Thyroid gland (tissue), 4 donors: ENCODE data around the gene IQGAP2.
"Not testable (repeated sequence)": the region's sequence is repeated elsewhere in the genome, so short reads cannot be mapped to it uniquely, and the experiment has no call there.

Experiments used
- POLR2A ChIP-seq, 2 donors: fragments of 450-650 bp; IDR thresholded peaks; one replicate each; pipeline ENCODE4 v1.6.1; 2017; ENCODE audit warnings: antibody characterized with exemption in 2 of 2, mild to moderate bottlenecking in 2 of 2, moderate library complexity in 1 of 2
- TF ChIP-seq, protein P1 (sequence below), 6 experiments: fragments of 200-600 bp in 3 of 6; fragments of 450-650 bp in 3 of 6; sonication (generic) in 3 of 6; IDR thresholded peaks; one replicate each; pipeline ENCODE4 v1.5.1; 2016 to 2019; ENCODE audit warnings: antibody characterized with exemption in 6 of 6, mild to moderate bottlenecking in 2 of 6, inconsistent platforms in 1 of 6, moderate library complexity in 1 of 6

DNA sequence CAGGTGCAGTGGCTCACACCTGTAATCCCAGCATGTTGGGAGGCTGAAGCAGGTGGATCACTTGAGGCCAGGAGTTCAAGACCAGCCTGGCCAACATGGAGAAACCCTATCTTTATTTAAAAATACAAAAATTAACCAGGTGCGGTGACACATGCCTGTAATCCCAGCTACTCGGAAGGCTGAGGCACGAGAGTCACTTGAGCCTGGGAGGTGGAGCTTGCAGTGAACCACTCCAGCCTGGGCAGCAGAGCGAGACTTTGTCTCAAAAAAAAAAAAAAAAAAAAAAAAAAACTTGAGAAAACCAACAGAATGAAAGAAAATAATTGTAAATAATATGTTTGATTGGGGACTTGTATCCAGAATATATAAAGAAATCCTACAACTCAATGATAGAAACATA lies 277.7 kb downstream of the IQGAP2 start:
- not testable (repeated sequence) for TF ChIP-seq POLR2A (IDR thresholded peaks at IDR 0.05)
- TF ChIP-seq, protein P1, sequence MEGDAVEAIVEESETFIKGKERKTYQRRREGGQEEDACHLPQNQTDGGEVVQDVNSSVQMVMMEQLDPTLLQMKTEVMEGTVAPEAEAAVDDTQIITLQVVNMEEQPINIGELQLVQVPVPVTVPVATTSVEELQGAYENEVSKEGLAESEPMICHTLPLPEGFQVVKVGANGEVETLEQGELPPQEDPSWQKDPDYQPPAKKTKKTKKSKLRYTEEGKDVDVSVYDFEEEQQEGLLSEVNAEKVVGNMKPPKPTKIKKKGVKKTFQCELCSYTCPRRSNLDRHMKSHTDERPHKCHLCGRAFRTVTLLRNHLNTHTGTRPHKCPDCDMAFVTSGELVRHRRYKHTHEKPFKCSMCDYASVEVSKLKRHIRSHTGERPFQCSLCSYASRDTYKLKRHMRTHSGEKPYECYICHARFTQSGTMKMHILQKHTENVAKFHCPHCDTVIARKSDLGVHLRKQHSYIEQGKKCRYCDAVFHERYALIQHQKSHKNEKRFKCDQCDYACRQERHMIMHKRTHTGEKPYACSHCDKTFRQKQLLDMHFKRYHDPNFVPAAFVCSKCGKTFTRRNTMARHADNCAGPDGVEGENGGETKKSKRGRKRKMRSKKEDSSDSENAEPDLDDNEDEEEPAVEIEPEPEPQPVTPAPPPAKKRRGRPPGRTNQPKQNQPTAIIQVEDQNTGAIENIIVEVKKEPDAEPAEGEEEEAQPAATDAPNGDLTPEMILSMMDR (IDR thresholded peaks at IDR 0.05), result not testable (repeated sequence)
